IPS-15b (cell line): ENCODE data around the gene GALM.
"Not testable (repeated sequence)": the region's sequence is repeated elsewhere in the genome, so short reads cannot be mapped to it uniquely, and the experiment has no call there.

Experiments used
- H3K27me3 ChIP-seq: one replicate; pipeline ENCODE4 v1.6.1; 2013; ENCODE audit warnings: low read length; ENCODE audit not compliant: control insufficient read depth, insufficient read depth
- H3K36me3 ChIP-seq: one replicate; pipeline ENCODE4 v1.6.1; 2013; ENCODE audit warnings: low read length; ENCODE audit not compliant: control insufficient read depth, insufficient read depth
- H3K4me1 ChIP-seq: one replicate; pipeline ENCODE4 v1.6.1; 2013; ENCODE audit warnings: mild to moderate bottlenecking, low read length; ENCODE audit not compliant: control insufficient read depth, insufficient read depth
- H3K4me3 ChIP-seq: one replicate; pipeline ENCODE4 v1.5.1; 2013; ENCODE audit warnings: low read depth, low read length
- H3K9ac ChIP-seq: one replicate; pipeline ENCODE4 v1.6.1; 2013; ENCODE audit warnings: low read depth, mild to moderate bottlenecking, low read length
- H3K9me3 ChIP-seq: one replicate; pipeline ENCODE4 v1.6.1; 2013; ENCODE audit warnings: mild to moderate bottlenecking, low read length; ENCODE audit not compliant: control insufficient read depth, insufficient read depth

Gene GALM

DNA sequence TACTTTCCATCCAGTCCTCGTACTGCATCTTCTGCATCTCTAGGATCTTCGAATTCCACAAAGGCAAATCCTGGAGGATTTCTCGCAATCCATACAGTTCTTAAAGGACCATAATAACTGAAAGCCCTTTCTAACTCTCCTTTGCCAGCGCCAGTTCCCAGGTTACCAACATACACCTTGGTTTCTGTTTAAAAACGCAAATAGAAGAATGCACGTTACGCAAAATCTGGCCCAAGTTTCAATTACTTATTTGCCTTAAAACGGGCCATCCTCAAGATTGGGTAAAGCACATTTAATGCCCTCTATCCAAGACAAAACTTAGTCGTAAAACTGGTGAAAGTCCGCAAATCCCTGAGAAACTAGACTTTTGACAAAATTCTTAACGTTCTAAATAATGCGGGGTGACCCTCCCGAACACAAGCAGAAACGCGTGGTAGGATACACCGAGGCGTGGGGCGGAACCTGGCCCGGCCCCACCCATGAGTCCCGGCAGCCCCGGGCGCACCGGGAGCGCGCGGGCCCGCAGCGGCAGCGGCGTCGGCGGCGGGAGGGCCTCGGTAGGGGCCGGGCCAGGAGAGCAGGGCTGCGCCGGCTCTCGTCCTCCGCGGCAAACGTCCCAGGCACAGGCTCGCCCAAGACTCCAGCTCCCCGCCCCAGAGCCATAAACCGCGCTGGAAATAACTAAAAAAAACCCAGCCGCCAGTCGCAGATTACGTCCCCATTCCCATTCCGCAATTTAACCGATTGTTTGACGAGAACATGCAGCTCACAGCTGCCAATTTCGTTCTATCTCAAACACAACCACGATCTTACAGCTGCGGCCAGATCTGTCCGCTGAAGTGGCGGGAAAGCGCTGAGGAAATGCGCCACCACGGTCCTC, 84.3 kb downstream of the GALM start:
- H3K9ac ChIP-seq, result peak overlapping the region; percentile 99
- H3K9me3 ChIP-seq, result no peaks in the 10 kb centered on the region
- peaks cover 13% of the 10 kb centered on the region for H3K4me1 ChIP-seq
- H3K36me3 ChIP-seq, result peaks cover 42% of the 10 kb centered on the region
- H3K4me3 ChIP-seq, result peak overlapping the region; percentile 95
- H3K27me3 ChIP-seq, result no peaks in the 10 kb centered on the region

DNA sequence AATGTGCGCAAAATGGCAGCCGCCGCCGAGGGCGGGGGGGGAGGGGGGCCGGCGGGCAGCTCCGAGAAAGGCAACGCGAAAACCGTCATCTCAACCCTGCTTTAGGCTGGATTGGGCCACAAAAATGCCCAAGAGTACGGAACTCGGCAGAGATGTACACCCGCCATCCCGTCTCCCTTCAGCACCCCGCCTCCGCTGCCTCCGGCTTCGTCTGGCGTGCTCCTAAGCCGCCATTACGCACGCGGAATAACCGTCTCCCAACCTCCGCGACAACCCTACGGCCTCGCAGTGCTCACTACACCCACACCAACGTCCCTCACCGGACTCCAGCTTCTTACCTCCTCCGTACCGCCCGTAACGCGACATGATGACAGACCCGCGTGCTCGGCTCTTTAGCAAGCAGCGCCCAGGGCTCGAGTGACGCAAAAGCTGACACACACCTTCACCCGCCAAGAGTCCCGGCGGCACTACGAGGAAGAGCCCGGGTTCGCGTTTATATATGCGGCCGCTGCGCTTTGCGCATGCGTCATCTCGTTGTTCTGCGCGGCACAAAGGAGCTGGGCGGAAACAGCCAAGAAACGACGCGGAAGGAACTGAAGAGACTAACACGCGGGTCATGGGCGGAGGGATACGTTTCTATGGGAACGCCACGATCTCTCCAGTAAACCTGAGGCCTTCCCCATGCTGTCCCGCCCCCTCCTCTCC, 85.1 kb downstream of the GALM start, which contains the start of gene SRSF7:
SRSF7 (minus strand) TSS at position 471 of the 705 bp plus-strand sequence; CDS start at position 366, 105 bp downstream.
- H3K9ac ChIP-seq, result peak within 1 kb of the TSS; percentile 99
- no peaks in the 10 kb centered on the region for H3K27me3 ChIP-seq
- no peaks in the 10 kb centered on the region for H3K9me3 ChIP-seq
- H3K4me3 ChIP-seq, result peak within 1 kb of the TSS; percentile 95
- H3K4me1 ChIP-seq, result peaks cover 13% of the 10 kb centered on the region
- H3K36me3 ChIP-seq, result peaks cover 34% of the 10 kb centered on the region

DNA sequence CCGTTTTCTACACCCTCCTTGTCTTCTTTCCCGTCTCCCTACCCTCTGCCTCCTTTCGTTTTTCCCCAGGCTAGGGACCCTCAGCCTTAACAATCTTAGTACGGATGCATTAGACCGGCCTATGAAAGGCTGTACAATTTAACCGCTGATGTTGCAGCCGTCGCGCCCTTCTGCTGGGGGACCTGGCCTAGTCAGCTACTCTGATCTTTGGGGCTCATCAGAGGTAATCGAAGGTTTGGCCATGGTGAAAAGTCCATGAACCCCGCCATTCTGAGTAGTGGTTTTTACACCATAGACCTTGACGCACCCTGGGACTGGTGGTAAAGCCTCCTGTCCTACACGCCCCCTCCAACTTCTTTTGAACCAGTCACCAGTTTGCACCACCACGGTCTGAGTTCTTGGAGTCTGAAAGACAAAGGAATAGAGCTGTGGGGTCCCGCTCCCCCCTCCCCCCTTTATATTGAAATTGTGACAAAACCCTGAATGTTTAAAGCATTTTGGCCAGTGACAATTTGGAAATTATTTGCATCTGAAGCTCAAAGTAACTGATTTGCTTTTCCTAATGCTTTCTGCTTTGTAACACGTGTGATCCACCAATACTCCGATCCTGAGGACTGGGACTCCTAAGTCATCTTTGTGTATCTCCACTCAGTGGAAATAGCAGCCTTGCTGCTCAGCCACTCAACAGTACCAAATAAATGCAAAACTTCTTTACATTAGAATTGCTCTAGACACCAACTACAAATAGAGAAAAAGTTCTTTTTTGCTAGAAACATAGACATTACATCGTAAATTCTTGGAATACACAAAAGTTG, 85.9 kb downstream of the GALM start:
- Histone ChIP-seq H3K9ac (peak overlapping the region; percentile 47), H3K4me3 (peak overlapping the region; percentile 69), H3K9me3 (no peaks in the 10 kb centered on the region), H3K4me1 (peaks cover 13% of the 10 kb centered on the region), H3K27me3 (no peaks in the 10 kb centered on the region), H3K36me3 (peaks cover 26% of the 10 kb centered on the region)

DNA sequence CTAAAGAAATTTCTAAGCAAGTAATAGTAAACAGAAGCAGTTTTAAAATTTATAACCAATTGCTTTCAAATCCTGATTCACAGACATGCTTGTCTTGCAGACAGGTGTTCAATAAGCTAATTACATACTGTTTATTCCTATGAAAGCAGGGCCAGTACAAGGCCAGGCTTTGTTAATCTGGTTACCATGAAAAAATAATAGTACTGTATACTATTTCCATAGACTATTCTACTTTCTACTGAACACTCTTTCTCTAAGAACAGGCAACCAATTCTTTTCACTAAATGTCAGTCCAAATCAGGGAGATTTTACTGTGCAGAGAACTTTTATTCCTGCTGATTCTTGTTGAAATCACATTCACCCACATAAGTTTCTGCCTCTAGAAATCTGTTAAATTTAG, 88.1 kb downstream of the GALM start:
- no peak overlapping the region for H3K4me3 ChIP-seq
- H3K4me1 ChIP-seq, result peaks cover 6% of the 10 kb centered on the region
- H3K9me3 ChIP-seq, result no peaks in the 10 kb centered on the region
- peaks cover 5% of the 10 kb centered on the region for H3K36me3 ChIP-seq
- no peaks in the 10 kb centered on the region for H3K27me3 ChIP-seq
- no peak overlapping the region for H3K9ac ChIP-seq

DNA sequence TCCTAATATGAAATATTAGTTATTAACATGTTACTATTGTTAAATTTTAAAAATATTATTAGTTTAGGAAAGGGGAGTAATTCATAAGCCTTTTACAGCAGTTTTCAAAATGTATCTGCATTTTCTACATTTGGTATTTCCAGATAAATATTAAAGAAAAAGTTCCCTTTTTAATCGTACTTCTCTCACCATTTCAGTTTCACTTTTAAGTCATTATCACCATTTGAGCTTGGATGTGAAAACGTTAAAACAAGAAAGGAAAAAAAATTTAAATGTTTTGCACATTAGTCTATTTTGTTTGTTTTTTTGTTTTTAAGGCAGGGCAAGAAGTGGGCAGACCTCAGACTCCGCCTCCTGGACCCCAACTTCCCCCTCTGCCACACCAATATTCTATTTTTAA, 88.6 kb downstream of the GALM start:
- peaks cover under 1% of the 10 kb centered on the region for H3K36me3 ChIP-seq
- no peaks in the 10 kb centered on the region for H3K9me3 ChIP-seq
- peaks cover 6% of the 10 kb centered on the region for H3K4me1 ChIP-seq
- no peak overlapping the region for H3K4me3 ChIP-seq
- no peak overlapping the region for H3K9ac ChIP-seq
- no peaks in the 10 kb centered on the region for H3K27me3 ChIP-seq

DNA sequence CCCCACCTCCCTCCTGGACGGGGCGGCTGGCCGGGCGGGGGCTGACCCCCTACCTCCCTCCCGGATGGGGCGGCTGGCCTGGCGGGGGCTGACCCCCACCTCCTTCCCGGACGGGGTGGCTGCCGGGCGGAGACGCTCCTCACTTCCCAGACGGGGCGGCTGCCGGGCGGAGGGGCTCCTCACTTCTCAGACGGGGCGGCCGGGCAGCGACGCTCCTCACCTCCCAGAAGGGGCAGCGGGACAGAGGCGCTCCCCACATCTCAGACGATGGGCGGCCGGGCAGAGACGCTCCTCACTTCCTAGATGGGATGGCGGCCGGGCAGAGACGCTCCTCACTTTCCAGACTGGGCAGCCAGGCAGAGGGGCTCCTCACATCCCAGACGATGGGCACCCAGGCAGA, 90.0 kb downstream of the GALM start:
- H3K9me3 ChIP-seq, H3K36me3 ChIP-seq, H3K4me1 ChIP-seq, H3K4me3 ChIP-seq, H3K27me3 ChIP-seq, H3K9ac ChIP-seq: not testable (repeated sequence)

DNA sequence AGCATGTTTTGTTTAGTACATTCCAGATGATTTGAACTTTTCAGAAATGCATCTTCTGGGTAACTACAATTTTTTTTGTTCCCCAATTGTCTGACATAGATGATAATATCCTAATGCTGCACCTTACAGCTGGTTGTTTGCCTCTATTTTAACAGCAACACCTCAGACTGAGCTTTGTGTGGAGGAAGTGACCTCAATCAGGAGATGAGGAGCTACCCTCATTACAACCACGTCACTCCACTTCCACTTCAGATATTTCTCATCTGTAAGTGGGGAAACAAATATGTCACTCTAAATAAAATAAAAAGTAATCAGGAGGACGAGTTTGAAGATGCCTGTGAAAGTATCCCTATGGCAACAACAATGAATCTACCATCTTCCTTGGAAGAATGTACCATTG, 97.3 kb downstream of the GALM start:
- Histone ChIP-seq H3K36me3 (no peaks in the 10 kb centered on the region), H3K9me3 (no peaks in the 10 kb centered on the region), H3K27me3 (no peaks in the 10 kb centered on the region), H3K9ac (no peak overlapping the region), H3K4me3 (no peak overlapping the region), H3K4me1 (no peaks in the 10 kb centered on the region)

DNA sequence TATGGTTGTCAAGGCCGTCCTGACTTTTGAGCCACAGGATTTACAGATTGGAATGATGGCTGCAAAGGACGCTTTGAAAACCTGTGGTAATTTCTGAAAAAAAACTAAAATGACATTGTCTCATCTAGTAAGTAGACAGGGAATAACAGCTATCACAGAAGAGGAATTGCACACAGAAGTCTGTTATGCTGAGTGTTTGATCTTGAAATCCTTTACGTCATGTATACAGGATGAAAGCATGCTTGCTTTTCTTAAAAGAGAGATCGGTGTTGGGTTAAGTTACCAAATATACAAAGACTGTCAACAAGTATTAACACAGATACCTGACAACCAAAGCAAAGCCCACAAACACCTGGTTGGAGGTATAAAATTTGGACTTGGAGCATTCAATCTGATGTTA, 97.8 kb downstream of the GALM start:
- no peaks in the 10 kb centered on the region for H3K27me3 ChIP-seq
- no peak overlapping the region for H3K9ac ChIP-seq
- H3K36me3 ChIP-seq, result no peaks in the 10 kb centered on the region
- no peak overlapping the region for H3K4me3 ChIP-seq
- H3K9me3 ChIP-seq, result no peaks in the 10 kb centered on the region
- no peaks in the 10 kb centered on the region for H3K4me1 ChIP-seq

DNA sequence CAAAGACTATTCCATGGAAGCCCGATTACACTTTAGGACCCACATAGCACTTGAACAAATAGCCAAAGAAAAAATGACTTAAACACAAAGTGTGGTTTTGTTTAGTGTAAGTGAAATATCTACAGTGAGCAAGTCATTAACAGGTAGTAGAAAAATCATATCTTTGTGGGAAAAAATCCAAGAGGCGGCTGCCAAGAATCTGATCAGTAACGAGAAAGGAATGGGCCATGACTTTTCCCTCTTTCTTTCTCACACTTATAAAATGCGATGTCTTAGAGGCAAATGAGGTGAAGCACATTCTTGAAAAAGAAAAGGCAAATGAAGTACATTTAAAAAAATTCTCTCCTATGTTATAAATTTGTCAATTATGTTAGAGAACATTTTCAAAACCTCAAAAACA, 99.2 kb downstream of the GALM start:
- Histone ChIP-seq H3K4me3 (no peak overlapping the region), H3K9me3 (no peaks in the 10 kb centered on the region), H3K36me3 (no peaks in the 10 kb centered on the region), H3K27me3 (no peaks in the 10 kb centered on the region), H3K9ac (no peak overlapping the region), H3K4me1 (no peaks in the 10 kb centered on the region)

DNA sequence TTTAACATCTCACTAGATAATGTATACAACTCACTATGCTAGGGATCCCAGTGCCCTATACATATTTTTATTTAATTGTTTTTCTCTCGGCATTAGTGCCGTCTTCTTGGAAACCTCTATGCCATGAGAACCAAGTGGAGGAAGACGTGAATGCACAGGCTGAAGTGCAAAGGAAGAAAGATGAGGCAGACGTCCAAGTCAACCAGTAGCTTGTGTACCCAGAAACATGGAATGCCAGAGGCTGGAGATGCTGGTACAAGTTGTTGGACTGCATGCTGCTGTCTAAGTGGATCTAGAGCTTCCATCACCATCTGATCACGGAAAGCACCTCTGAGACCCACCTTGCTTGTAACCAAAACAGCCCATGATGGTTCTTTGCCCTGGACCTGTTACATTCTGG, 99.6 kb downstream of the GALM start:
- Histone ChIP-seq H3K4me3 (no peak overlapping the region), H3K27me3 (no peaks in the 10 kb centered on the region), H3K36me3 (no peaks in the 10 kb centered on the region), H3K4me1 (no peaks in the 10 kb centered on the region), H3K9ac (no peak overlapping the region), H3K9me3 (no peaks in the 10 kb centered on the region)

DNA sequence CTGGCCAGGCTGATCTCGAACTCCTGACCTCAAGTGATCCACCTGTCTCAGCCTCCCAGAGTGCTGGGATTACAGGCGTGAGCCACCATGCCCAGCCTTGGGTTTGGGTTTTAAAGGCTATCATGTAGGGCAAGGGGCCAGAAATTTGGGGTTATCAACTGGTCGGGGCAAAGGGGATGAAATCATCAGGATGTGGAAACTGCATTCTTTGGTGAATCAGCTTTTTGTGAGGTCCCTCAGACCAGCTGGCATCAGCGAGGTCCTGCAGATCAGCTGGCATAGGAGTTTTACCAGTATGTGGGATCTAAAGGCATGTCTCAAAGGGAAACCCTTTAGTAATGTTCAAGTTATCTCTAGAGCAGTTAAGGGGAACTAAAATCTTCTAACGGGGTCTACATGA, 105.7 kb downstream of the GALM start:
- no peaks in the 10 kb centered on the region for H3K4me1 ChIP-seq
- H3K9me3 ChIP-seq, result no peaks in the 10 kb centered on the region
- no peak overlapping the region for H3K9ac ChIP-seq
- H3K36me3 ChIP-seq, result no peaks in the 10 kb centered on the region
- H3K27me3 ChIP-seq, result peaks cover 2% of the 10 kb centered on the region
- no peak overlapping the region for H3K4me3 ChIP-seq
